ENCODE measurements around the gene SORCS2. TPM values are rescaled to one million over a fixed set of nuclear protein-coding genes. Genes with fewer than 3 reads are reported as not detected.

SORCS2 gene
- total RNA-seq, 1 experiment from 2014 or later: 0.06 TPM

DNA sequence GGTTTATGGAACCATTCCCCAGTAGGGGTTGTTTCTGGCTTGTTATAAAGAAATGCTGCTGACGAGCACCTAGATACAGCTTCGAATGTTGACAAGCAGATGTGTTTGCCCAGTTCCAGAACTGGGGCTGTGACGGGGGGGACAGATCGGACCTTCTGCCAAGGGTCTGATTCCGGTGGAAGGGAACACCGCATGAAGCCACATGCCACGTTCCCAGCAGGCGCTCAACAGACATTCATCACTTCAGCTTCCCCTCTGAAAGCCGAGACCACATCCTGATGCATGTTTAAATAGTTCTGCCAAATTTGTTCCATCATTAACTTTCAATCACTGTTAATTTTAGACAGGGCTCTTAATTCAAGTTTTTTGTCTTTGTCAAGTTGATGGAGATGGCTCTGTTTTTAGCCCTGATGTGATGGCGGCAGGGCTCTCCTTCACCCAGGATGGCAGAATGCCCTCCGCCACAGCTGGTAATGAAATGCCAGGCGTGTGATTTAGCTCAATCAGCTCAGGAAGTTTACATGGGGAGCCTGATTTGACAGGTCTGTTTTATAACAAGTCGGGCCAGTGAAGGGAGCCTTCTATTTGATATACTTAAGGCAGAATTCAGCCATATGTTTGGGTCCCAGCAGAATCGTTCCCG is 185.0 kb downstream of the SORCS2 start:
- no TSS peak for BruUV-seq (replicated peaks)
- TF ChIP-seq EZH2 (IDR thresholded peaks at IDR 0.05; ENCODE audit: borderline replicate concordance, low read depth, low read length, poor library complexity, severe bottlenecking) (no peak), CTCF (conservative IDR thresholded peaks at IDR 0.05; ENCODE audit: low read depth, low read length) (no peak)

DNA sequence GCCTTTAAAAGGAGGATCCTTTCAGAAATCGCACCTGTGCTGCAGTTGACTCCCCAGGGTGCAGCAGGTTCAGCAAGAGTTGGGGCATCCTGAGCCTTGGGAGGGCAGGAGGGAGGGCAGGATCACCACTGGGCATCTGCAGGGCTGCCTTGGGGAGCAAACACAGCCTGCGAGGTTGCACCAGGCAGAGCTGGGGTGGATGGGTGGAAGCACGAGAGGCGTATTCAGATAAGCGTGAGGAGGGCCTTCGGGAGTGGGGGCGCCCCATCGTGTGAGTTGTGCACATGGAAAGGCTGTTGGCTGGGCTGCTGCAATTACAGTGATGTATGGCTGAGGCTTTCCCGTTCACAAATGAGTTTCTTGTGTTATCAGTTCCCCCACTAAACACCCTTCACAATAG is 186.8 kb downstream of the SORCS2 start:
- intact Hi-C loops (cut with micrococcal nuclease; ENCODE audit: unreplicated experiment): no loop called here
- Histone ChIP-seq H3K9me3 (ENCODE audit: low read depth, low read length, poor library complexity, severe bottlenecking) (no peaks in the 10 kb centered on the region), H3K27me3 (replicated peaks; ENCODE audit: insufficient read depth, low read depth, low read length, poor library complexity) (peaks cover 15% of the 10 kb centered on the region), H3K27ac (ENCODE audit: low read depth, low read length, poor library complexity, severe bottlenecking) (no peak overlapping the region), H3K4me3 (ENCODE audit: low read depth, low read length, poor library complexity, severe bottlenecking) (no peak overlapping the region), H3K4me1 (ENCODE audit: insufficient read depth, low read length, poor library complexity, severe bottlenecking) (peaks cover 6% of the 10 kb centered on the region), H3K36me3 (ENCODE audit: insufficient read depth, low read length, poor library complexity, severe bottlenecking) (no peaks in the 10 kb centered on the region)
- ChIA-PET POLR2A (ENCODE audit: low non-redundant PET) (no interaction called here), CTCF (no interaction called here)
- no peak for DNase-seq (ENCODE audit: low spot score)
- BruUV-seq (replicated peaks): no TSS peak
- no peak for TF ChIP-seq CTCF (conservative IDR thresholded peaks at IDR 0.05; ENCODE audit: low read depth, low read length)
- no peak for TF ChIP-seq EZH2 (IDR thresholded peaks at IDR 0.05; ENCODE audit: borderline replicate concordance, low read depth, low read length, poor library complexity, severe bottlenecking)

More for the DNA sequence above, 185.0 kb downstream of the SORCS2 start:
- intact Hi-C loops (cut with micrococcal nuclease; ENCODE audit: unreplicated experiment): no loop called here
- Histone ChIP-seq H3K9me3 (ENCODE audit: low read depth, low read length, poor library complexity, severe bottlenecking) (no peaks in the 10 kb centered on the region), H3K27ac (ENCODE audit: low read depth, low read length, poor library complexity, severe bottlenecking) (no peak overlapping the region), H3K4me3 (ENCODE audit: low read depth, low read length, poor library complexity, severe bottlenecking) (no peak overlapping the region), H3K4me1 (ENCODE audit: insufficient read depth, low read length, poor library complexity, severe bottlenecking) (peaks cover 6% of the 10 kb centered on the region), H3K36me3 (ENCODE audit: insufficient read depth, low read length, poor library complexity, severe bottlenecking) (no peaks in the 10 kb centered on the region), H3K27me3 (replicated peaks; ENCODE audit: insufficient read depth, low read depth, low read length, poor library complexity) (peaks cover 15% of the 10 kb centered on the region)
- POLR2A ChIA-PET (ENCODE audit: low non-redundant PET): no interaction called here
- CTCF ChIA-PET: no interaction called here
- peak; percentile 68 for DNase-seq (ENCODE audit: low spot score)

- H3K27ac ChIP-seq (ENCODE audit: low read depth, low read length, poor library complexity, severe bottlenecking): no peak overlapping the region
- ChIA-PET CTCF (no interaction called here), POLR2A (ENCODE audit: low non-redundant PET) (no interaction called here)
- H3K4me1 ChIP-seq (ENCODE audit: insufficient read depth, low read length, poor library complexity, severe bottlenecking): peaks cover 6% of the 10 kb centered on the region
- H3K4me3 ChIP-seq (ENCODE audit: low read depth, low read length, poor library complexity, severe bottlenecking): no peak overlapping the region
- TF ChIP-seq EZH2 (IDR thresholded peaks at IDR 0.05; ENCODE audit: borderline replicate concordance, low read depth, low read length, poor library complexity, severe bottlenecking): no peak
- no peak for TF ChIP-seq CTCF (conservative IDR thresholded peaks at IDR 0.05; ENCODE audit: low read depth, low read length)
- H3K9me3 ChIP-seq (ENCODE audit: low read depth, low read length, poor library complexity, severe bottlenecking): no peaks in the 10 kb centered on the region
- peaks cover 15% of the 10 kb centered on the region for H3K27me3 ChIP-seq (replicated peaks; ENCODE audit: insufficient read depth, low read depth, low read length, poor library complexity)
- intact Hi-C loops (cut with micrococcal nuclease; ENCODE audit: unreplicated experiment): no loop called here
- BruUV-seq (replicated peaks): no TSS peak
- H3K36me3 ChIP-seq (ENCODE audit: insufficient read depth, low read length, poor library complexity, severe bottlenecking): no peaks in the 10 kb centered on the region
- DNase-seq (ENCODE audit: low spot score): no peak
Measured at GRCh38 chr4:7379719-7380118, 187.4 kb downstream of the SORCS2 start.

All from A673 (cell line).